ENCODE results near the gene KIAA1143. TPM values are rescaled to one million over a fixed set of nuclear protein-coding genes. Genes with fewer than 3 reads are reported as not detected.
A peak's percentile ranks its signal among the peaks of the same experiment; 100 is the strongest.

KIAA1143 gene
- polyA plus RNA-seq, 2 of the 4 experiments (the other 2 are of a cell fraction) = 10.8 to 16.6 TPM

GRCh38 chr3:44761101-44761423 lies 357 bp downstream of the KIAA1143 start:
- Histone ChIP-seq H3K4me1 (no peaks in the 10 kb centered on the region), H3K27ac (peak overlapping the region; percentile 90 to 95), H3K9me3 (peaks cover 48% of the 10 kb centered on the region), H3K4me3 (peak overlapping the region; percentile 82), H3K4me2 (peak overlapping the region; percentile 66)
- 5% methylated on average over 15 of the region's 15 CpGs for WGBS (ENCODE audit: missing lambda C conversion rate)
- no peak for FAIRE-seq
- ChIA-PET CTCF (interaction anchor here (0.6 to 1.3 kb wide), 2 partner anchors 112 to 1497 kb away, joined by 3 read pairs; no protein-coding TSS in a partner anchor), POLR2A (interaction anchor here (1.1 to 1.5 kb wide), 4 partner anchors 48 to 423 kb away, joined by 5 to 8 read pairs (median 6); partner anchors contain the start of genes EXOSC7, TCAIM, ZDHHC3 and ZNF502)
- peak; percentile 5 to 6 for DNase-seq (ENCODE audit: low read depth in 1 of 2, low spot score in 1 of 2)
- ATAC-seq = peak; percentile 16 to 24; a peak in 4 of 6 replicates
- TF ChIP-seq POLR2A (IDR thresholded peaks at IDR 0.05; ENCODE audit: low read length) = no peak
- no peak for TF ChIP-seq RFX5 (IDR thresholded peaks at IDR 0.05)
- no peak for TF ChIP-seq MYC (IDR thresholded peaks at IDR 0.05; ENCODE audit: borderline replicate concordance, low read length)
- no peak for TF ChIP-seq JUN (IDR thresholded peaks at IDR 0.05)
- TF ChIP-seq CBX8 (IDR thresholded peaks at IDR 0.05) = no peak
- no peak for TF ChIP-seq POLR2AphosphoS2 (conservative IDR thresholded peaks at IDR 0.05; ENCODE audit: low read length)
- no peak for TF ChIP-seq MAZ (IDR thresholded peaks at IDR 0.05; ENCODE audit: borderline replicate concordance, low read depth, low read length)
- TF ChIP-seq TP53 (CRISPR knock-in tag; IDR thresholded peaks at IDR 0.05) = no peak
- TF ChIP-seq CHD2 (IDR thresholded peaks at IDR 0.05; ENCODE audit: low read length, partially characterized antibody) = no peak

GRCh38 chr3:44734646-44735168 lies 26.7 kb downstream of the KIAA1143 start:
- H3K4me1 ChIP-seq = no peaks in the 10 kb centered on the region
- ChIA-PET POLR2A (no interaction called here), CTCF (no interaction called here)
- H3K4me2 ChIP-seq = no peak overlapping the region
- WGBS (ENCODE audit: missing lambda C conversion rate) = 37% methylated on average over 3 of the region's 3 CpGs
- H3K4me3 ChIP-seq = no peak overlapping the region
- FAIRE-seq = no peak
- TF ChIP-seq SREBF2 (IDR thresholded peaks at IDR 0.05) (no peak), POLR2AphosphoS2 (conservative IDR thresholded peaks at IDR 0.05; ENCODE audit: low read length) (no peak), RFX5 (IDR thresholded peaks at IDR 0.05) (no peak), USF2 (IDR thresholded peaks at IDR 0.05) (no peak), PBX3 (IDR thresholded peaks at IDR 0.05) (no peak), BCL3 (IDR thresholded peaks at IDR 0.05) (no peak), HES2 (IDR thresholded peaks at IDR 0.05) (no peak), ELK1 (IDR thresholded peaks at IDR 0.05; ENCODE audit: low read depth, low read length) (no peak), NR3C1 (IDR thresholded peaks at IDR 0.05) (no peak), ESRRA (IDR thresholded peaks at IDR 0.05; ENCODE audit: borderline replicate concordance, low read length) (no peak), HDAC2 (IDR thresholded peaks at IDR 0.05) (no peak), GATA3 (IDR thresholded peaks at IDR 0.05; ENCODE audit: borderline replicate concordance) (no peak), EP300 (IDR thresholded peaks at IDR 0.05) (no peak)
- no peak for ATAC-seq
- H3K27ac ChIP-seq = no peak overlapping the region
- no peak for DNase-seq (ENCODE audit: low read depth in 1 of 2, low spot score in 1 of 2)
- peaks cover 52% of the 10 kb centered on the region for H3K9me3 ChIP-seq

- Histone ChIP-seq H3K4me2 (no peak within 1 kb of the TSS), H3K4me3 (no peak within 1 kb of the TSS), H3K9me3 (peaks cover 56% of the 10 kb centered on the region), H3K27ac (no peak within 1 kb of the TSS), H3K4me1 (no peaks in the 10 kb centered on the region)
- FAIRE-seq (no peak), DNase-seq (ENCODE audit: low read depth in 1 of 2, low spot score in 1 of 2) (no peak), ATAC-seq (no peak)
- ChIA-PET POLR2A (no interaction called here), CTCF (no interaction called here)
- WGBS (ENCODE audit: missing lambda C conversion rate) = 62% methylated on average over 24 of the region's 46 CpGs
- no peak for TF ChIP-seq NFE2L2 (conservative IDR thresholded peaks at IDR 0.05; ENCODE audit: low read length)
- no peak for TF ChIP-seq FOSL2 (IDR thresholded peaks at IDR 0.05)
- TF ChIP-seq FOSL2 (CRISPR knock-in tag; IDR thresholded peaks at IDR 0.05) = no peak
- no peak for TF ChIP-seq CHD2 (IDR thresholded peaks at IDR 0.05; ENCODE audit: low read length, partially characterized antibody)
- no peak for TF ChIP-seq HDAC2 (IDR thresholded peaks at IDR 0.05)
- no peak for TF ChIP-seq RAD21 (conservative IDR thresholded peaks at IDR 0.05 in 1 of 2, IDR thresholded peaks at IDR 0.05 in 1 of 2)
- no peak for TF ChIP-seq ESRRA (IDR thresholded peaks at IDR 0.05; ENCODE audit: borderline replicate concordance, low read length)
- TF ChIP-seq MAFK (IDR thresholded peaks at IDR 0.05; ENCODE audit: partially characterized antibody) = no peak
- TF ChIP-seq KDM5A (IDR thresholded peaks at IDR 0.05) = no peak
- TF ChIP-seq ZC3H11A (IDR thresholded peaks at IDR 0.05) = no peak
- no peak for TF ChIP-seq TFCP2L1 (CRISPR knock-in tag; IDR thresholded peaks at IDR 0.05)
- no peak for TF ChIP-seq JUN (IDR thresholded peaks at IDR 0.05)
- no peak for TF ChIP-seq BCL3 (IDR thresholded peaks at IDR 0.05)
- no peak for TF ChIP-seq PHF8 (IDR thresholded peaks at IDR 0.05; ENCODE audit: borderline replicate concordance, low read depth)
- no peak for TF ChIP-seq NPAS2 (CRISPR knock-in tag; IDR thresholded peaks at IDR 0.05; ENCODE audit: borderline replicate concordance)
Measured at GRCh38 chr3:44729384-44729910, 32.0 kb downstream of the KIAA1143 start, which contains the start of gene ZNF501. ZNF501 (plus strand) TSS chr3:44729635; CDS start chr3:44734422, 4,787 bp downstream.
